HG03135 (cell line): ENCODE data around the gene ATP6V1C2.
"Not testable (repeated sequence)": the region's sequence is repeated elsewhere in the genome, so short reads cannot be mapped to it uniquely, and the experiment has no call there.

Experiments
- ATAC-seq: cut with Tn5 transposase; IDR thresholded peaks from one replicate; pipeline ENCODE4 v1.9.1; 2021; ENCODE audit warnings: mild to moderate bottlenecking, moderate library complexity; ENCODE audit not compliant: unreplicated experiment

Gene ATP6V1C2

GRCh38 chr2:10765461-10765860, 44.0 kb downstream of the ATP6V1C2 start:
- ATAC-seq, result no peak

- ATAC-seq, result no peak
Observed at GRCh38 chr2:10765914-10766313, 44.5 kb downstream of the ATP6V1C2 start.

GRCh38 chr2:10768063-10768507, 46.7 kb downstream of the ATP6V1C2 start:
- no peak for ATAC-seq

GRCh38 chr2:10770956-10771750, 49.7 kb downstream of the ATP6V1C2 start:
- ATAC-seq, result no peak

GRCh38 chr2:10771786-10772185, 50.4 kb downstream of the ATP6V1C2 start:
- ATAC-seq, result no peak

- ATAC-seq, result no peak
Observed at GRCh38 chr2:10772201-10772867, 50.9 kb downstream of the ATP6V1C2 start.

- ATAC-seq, result no peak
Observed at GRCh38 chr2:10772868-10773215, 51.4 kb downstream of the ATP6V1C2 start.

GRCh38 chr2:10773821-10774341, 52.5 kb downstream of the ATP6V1C2 start:
- ATAC-seq, result no peak

- ATAC-seq, result no peak
Observed at GRCh38 chr2:10774394-10774793, 53.0 kb downstream of the ATP6V1C2 start.

- no peak for ATAC-seq
Observed at GRCh38 chr2:10775021-10775780, 53.8 kb downstream of the ATP6V1C2 start.

GRCh38 chr2:10775831-10776230, 54.4 kb downstream of the ATP6V1C2 start:
- no peak for ATAC-seq

- ATAC-seq, result no peak
Observed at GRCh38 chr2:10776231-10776977, 55.0 kb downstream of the ATP6V1C2 start.

- no peak for ATAC-seq
Observed at GRCh38 chr2:10777111-10777841, 55.8 kb downstream of the ATP6V1C2 start.

GRCh38 chr2:10777842-10778723, 56.7 kb downstream of the ATP6V1C2 start:
- no peak for ATAC-seq

- no peak for ATAC-seq
Observed at GRCh38 chr2:10778724-10779115, 57.3 kb downstream of the ATP6V1C2 start.

GRCh38 chr2:10779776-10780490, 58.5 kb downstream of the ATP6V1C2 start:
- ATAC-seq, result no peak

- ATAC-seq, result no peak
Observed at GRCh38 chr2:10780491-10780820, 59.0 kb downstream of the ATP6V1C2 start.

- not testable (repeated sequence) for ATAC-seq
Observed at GRCh38 chr2:10780821-10781220, 59.4 kb downstream of the ATP6V1C2 start.

- ATAC-seq, result no peak
Observed at GRCh38 chr2:10781746-10782145, 60.3 kb downstream of the ATP6V1C2 start.
